ENCODE results near the gene SLC22A5. TPM values are rescaled to one million over a fixed set of nuclear protein-coding genes. Genes with fewer than 3 reads are reported as not detected.

The SLC22A5 gene
- total and polyA plus RNA-seq, 2 donors (not counting 3 experiments of a cell fraction or from before 2014, with no cell fraction given), result 3.6 to 9.3 TPM

DNA sequence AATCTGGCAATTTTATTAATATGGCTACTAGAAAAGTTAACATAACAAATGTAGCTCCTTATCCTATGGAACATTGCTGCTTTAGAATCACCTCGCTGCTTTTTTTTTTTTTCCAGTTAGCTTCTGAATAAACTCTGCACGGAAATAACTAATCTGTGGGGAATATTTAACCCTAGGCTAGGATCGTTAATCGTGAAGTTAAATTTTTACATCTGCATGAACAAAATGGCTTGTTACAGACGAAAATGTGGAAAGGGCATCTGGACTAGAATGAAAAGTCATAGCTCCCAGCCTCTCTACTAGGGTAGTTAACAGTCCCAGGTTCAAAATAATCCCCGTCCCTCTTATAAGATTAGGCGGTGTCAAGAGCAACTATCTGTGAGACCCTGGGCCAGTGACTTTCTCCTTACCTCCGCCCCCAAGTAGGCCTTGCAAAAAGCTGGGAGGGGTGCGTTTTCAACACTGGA is 470 bp upstream of the SLC22A5 start:
- intact Hi-C loops (cut with micrococcal nuclease) (loop anchor here (1.0 to 2.0 kb wide), 3 partner anchors 76 to 304 kb away; no protein-coding TSS in a partner anchor), dilution Hi-C loops (cut with MboI; ENCODE audit: extremely low pct_ligation_motif_present, low sequenced_read_pairs) (no loop called here)
- Histone ChIP-seq H3K9ac (replicated peaks; ENCODE audit: extremely low read depth, insufficient read depth, low read length) (peak overlapping the region; percentile 48), H4K20me1 (replicated peaks; ENCODE audit: control insufficient read depth, extremely low read depth, insufficient read depth, low read length) (no peaks in the 10 kb centered on the region), H2AFZ (ENCODE audit: low read depth, low read length) (peak overlapping the region; percentile 91), H3K9me1 (replicated peaks; ENCODE audit: control insufficient read depth, extremely low read depth, insufficient read depth, low read length) (no peaks in the 10 kb centered on the region), H3K79me2 (ENCODE audit: control insufficient read depth, insufficient read depth, low read length) (no peaks in the 10 kb centered on the region), H3K27ac (ENCODE audit: insufficient read depth, low read depth, low read length) (no peak overlapping the region), H3K27me3 (ENCODE audit: control insufficient read depth in 2 of 2, insufficient read depth in 2 of 2, low read length in 2 of 2) (no peaks in the 10 kb centered on the region), H3K9me3 (replicated peaks; ENCODE audit: control insufficient read depth, insufficient read depth, low read length) (no peaks in the 10 kb centered on the region), H3K4me1 (ENCODE audit: control insufficient read depth, extremely low read depth, insufficient read depth, low read length) (peaks cover 5% of the 10 kb centered on the region), H3K4me2 (ENCODE audit: insufficient read depth, low read length) (peak overlapping the region; percentile 85), H3K36me3 (ENCODE audit: control insufficient read depth in 2 of 2, extremely low read depth in 1 of 2, insufficient read depth in 2 of 2, low read length in 2 of 2) (no peaks in the 10 kb centered on the region), H3K4me3 (replicated peaks in 1 of 3; ENCODE audit: insufficient read depth in 1 of 3, low read depth in 1 of 3, low read length in 3 of 3) (peak overlapping the region; percentile 59 to 61 (median 61))
- no peak for TF ChIP-seq POLR2AphosphoS5 (IDR thresholded peaks at IDR 0.05; ENCODE audit: insufficient read depth, low read depth, low read length)
- TF ChIP-seq, protein P1, sequence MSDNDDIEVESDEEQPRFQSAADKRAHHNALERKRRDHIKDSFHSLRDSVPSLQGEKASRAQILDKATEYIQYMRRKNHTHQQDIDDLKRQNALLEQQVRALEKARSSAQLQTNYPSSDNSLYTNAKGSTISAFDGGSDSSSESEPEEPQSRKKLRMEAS (IDR thresholded peaks at IDR 0.05; ENCODE audit: insufficient read depth, insufficient read length), result no peak
- no peak for TF ChIP-seq GATA2 (IDR thresholded peaks at IDR 0.05; ENCODE audit: insufficient read depth, insufficient read length, low read depth, low read length)
- no peak for TF ChIP-seq FOS (IDR thresholded peaks at IDR 0.05; ENCODE audit: borderline replicate concordance, insufficient read depth, low read length)
- BruUV-seq (replicated peaks), result no TSS peak
- DNase-seq (ENCODE audit: low read depth, low spot score) (no peak), FAIRE-seq (no peak)
- CTCF ChIA-PET, result interaction anchor here (0.8 to 4.7 kb wide), 13 partner anchors 14 to 307 kb away, joined by 3 to 32 read pairs (median 4); partner anchors contain the start of genes P4HA2 and SLC22A4
- POLR2A ChIA-PET, result interaction anchor here (1.3 to 2.1 kb wide), 2 partner anchors 10 to 75 kb away, joined by 3 to 7 read pairs; partner anchors contain the start of gene SLC22A4

GRCh38 chr5:132370181-132370970 is 866 bp downstream of the SLC22A5 start:
- FAIRE-seq, result no peak
- Histone ChIP-seq H2AFZ (ENCODE audit: low read depth, low read length) (peak overlapping the region; percentile 91), H3K4me2 (ENCODE audit: insufficient read depth, low read length) (peak overlapping the region; percentile 85), H3K79me2 (ENCODE audit: control insufficient read depth, insufficient read depth, low read length) (no peaks in the 10 kb centered on the region), H3K4me3 (replicated peaks in 1 of 3; ENCODE audit: insufficient read depth in 1 of 3, low read depth in 1 of 3, low read length in 3 of 3) (peak overlapping the region in 2 of 3 experiments; percentile 61), H3K36me3 (ENCODE audit: control insufficient read depth in 2 of 2, extremely low read depth in 1 of 2, insufficient read depth in 2 of 2, low read length in 2 of 2) (no peaks in the 10 kb centered on the region), H3K9ac (replicated peaks; ENCODE audit: extremely low read depth, insufficient read depth, low read length) (no peak overlapping the region), H3K27me3 (ENCODE audit: control insufficient read depth in 2 of 2, insufficient read depth in 2 of 2, low read length in 2 of 2) (no peaks in the 10 kb centered on the region), H4K20me1 (replicated peaks; ENCODE audit: control insufficient read depth, extremely low read depth, insufficient read depth, low read length) (no peaks in the 10 kb centered on the region), H3K9me3 (replicated peaks; ENCODE audit: control insufficient read depth, insufficient read depth, low read length) (no peaks in the 10 kb centered on the region), H3K4me1 (ENCODE audit: control insufficient read depth, extremely low read depth, insufficient read depth, low read length) (peaks cover 5% of the 10 kb centered on the region), H3K9me1 (replicated peaks; ENCODE audit: control insufficient read depth, extremely low read depth, insufficient read depth, low read length) (no peaks in the 10 kb centered on the region), H3K27ac (ENCODE audit: insufficient read depth, low read depth, low read length) (no peak overlapping the region)
- ChIA-PET POLR2A (interaction anchor here (2.1 kb wide), 1 partner anchor 76 kb away, joined by 7 read pairs; the partner anchor contains the start of gene SLC22A4), CTCF (interaction anchor here (1.8 to 3.3 kb wide), 3 partner anchors 77 to 190 kb away, joined by 8 to 23 read pairs (median 15); partner anchors contain the start of gene SLC22A4)
- DNase-seq (ENCODE audit: low read depth, low spot score), result no peak
- TF ChIP-seq EZH2 (IDR thresholded peaks at IDR 0.05; ENCODE audit: borderline replicate concordance, low read depth, low read length, severe bottlenecking), result no peak
- TF ChIP-seq, protein P2, sequence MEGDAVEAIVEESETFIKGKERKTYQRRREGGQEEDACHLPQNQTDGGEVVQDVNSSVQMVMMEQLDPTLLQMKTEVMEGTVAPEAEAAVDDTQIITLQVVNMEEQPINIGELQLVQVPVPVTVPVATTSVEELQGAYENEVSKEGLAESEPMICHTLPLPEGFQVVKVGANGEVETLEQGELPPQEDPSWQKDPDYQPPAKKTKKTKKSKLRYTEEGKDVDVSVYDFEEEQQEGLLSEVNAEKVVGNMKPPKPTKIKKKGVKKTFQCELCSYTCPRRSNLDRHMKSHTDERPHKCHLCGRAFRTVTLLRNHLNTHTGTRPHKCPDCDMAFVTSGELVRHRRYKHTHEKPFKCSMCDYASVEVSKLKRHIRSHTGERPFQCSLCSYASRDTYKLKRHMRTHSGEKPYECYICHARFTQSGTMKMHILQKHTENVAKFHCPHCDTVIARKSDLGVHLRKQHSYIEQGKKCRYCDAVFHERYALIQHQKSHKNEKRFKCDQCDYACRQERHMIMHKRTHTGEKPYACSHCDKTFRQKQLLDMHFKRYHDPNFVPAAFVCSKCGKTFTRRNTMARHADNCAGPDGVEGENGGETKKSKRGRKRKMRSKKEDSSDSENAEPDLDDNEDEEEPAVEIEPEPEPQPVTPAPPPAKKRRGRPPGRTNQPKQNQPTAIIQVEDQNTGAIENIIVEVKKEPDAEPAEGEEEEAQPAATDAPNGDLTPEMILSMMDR (IDR thresholded peaks at IDR 0.05; ENCODE audit: extremely low read depth in 1 of 2, insufficient read depth in 1 of 2, low read depth in 1 of 2, low read length in 2 of 2), result no peak
- TF ChIP-seq POLR2A (IDR thresholded peaks at IDR 0.05; ENCODE audit: low read depth, low read length), result no peak
- TF ChIP-seq GATA2 (IDR thresholded peaks at IDR 0.05; ENCODE audit: insufficient read depth, insufficient read length, low read depth, low read length), result no peak
- no peak for TF ChIP-seq POLR2AphosphoS5 (IDR thresholded peaks at IDR 0.05; ENCODE audit: insufficient read depth, low read depth, low read length)
- no peak for TF ChIP-seq JUN (IDR thresholded peaks at IDR 0.05; ENCODE audit: borderline replicate concordance, insufficient read depth, insufficient read length, low read depth)
- no peak for TF ChIP-seq MYC (IDR thresholded peaks at IDR 0.05; ENCODE audit: low read depth, low read length)
- TF ChIP-seq, protein P1 (IDR thresholded peaks at IDR 0.05; ENCODE audit: insufficient read depth, insufficient read length), result no peak
- TF ChIP-seq FOS (IDR thresholded peaks at IDR 0.05; ENCODE audit: borderline replicate concordance, insufficient read depth, low read length), result no peak
- intact Hi-C loops (cut with micrococcal nuclease) (no loop called here), dilution Hi-C loops (cut with MboI; ENCODE audit: extremely low pct_ligation_motif_present, low sequenced_read_pairs) (no loop called here)
- BruUV-seq (replicated peaks), result no TSS peak
